HEK293 (cell line): ENCODE results near the gene PLBD1.

Experiments
- CTCF ChIA-PET: fragments of 350-600 bp; formaldehyde crosslinking; extraction: SDS; loops from one replicate; lab custom pipeline; 2021; ENCODE audit warnings: antibody characterized with exemption; lab: Yijun Ruan, JAX
- POLR2A ChIA-PET: fragments of 300-600 bp; formaldehyde crosslinking; extraction: SDS; loops from one replicate; lab custom pipeline; 2020; ENCODE audit warnings: antibody characterized with exemption, inconsistent platforms; lab: Yijun Ruan, JAX
- H3K27ac ChIP-seq: fragments of 200-500 bp; sonication (Bioruptor generic); 2 replicates; pipeline ENCODE4 v1.5.1; 2014; ENCODE audit warnings: low read depth, low read length, control low read depth, inconsistent platforms; ENCODE audit errors: extremely low read depth
- H3K36me3 ChIP-seq, 2 experiments: fragments of 200-500 bp in 1 of 2; sonication (Bioruptor generic) in 1 of 2; 1 replicate in 1 of 2; 2 replicates in 1 of 2; pipeline ENCODE4 v1.5.1; 2014 to 2017; ENCODE audit warnings: inconsistent platforms in 2 of 2, low read length in 2 of 2; ENCODE audit not compliant: control insufficient read depth in 2 of 2, insufficient read depth in 1 of 2
- H3K4me1 ChIP-seq: fragments of 200-500 bp; sonication (Bioruptor generic); 2 replicates; pipeline ENCODE4 v1.5.1; 2014; ENCODE audit warnings: mild to moderate bottlenecking, low read length, inconsistent platforms; ENCODE audit not compliant: control insufficient read depth, insufficient read depth
- H3K4me3 ChIP-seq: 2 replicates; pipeline ENCODE4 v1.5.1; 2011; ENCODE audit warnings: low read depth, mild to moderate bottlenecking, control low read depth, low read length, moderate library complexity
- H3K9me3 ChIP-seq: fragments of 200-500 bp; sonication (Bioruptor generic); 2 replicates; pipeline ENCODE4 v1.5.1; 2014; ENCODE audit warnings: low read depth, low read length, inconsistent platforms; ENCODE audit not compliant: control insufficient read depth, insufficient read depth
- GLI2 ChIP-seq: fragments of 450-650 bp; formaldehyde crosslinking; IDR thresholded peaks from 2 replicates; pipeline ENCODE4; 2017; ENCODE audit warnings: missing biosample characterization, missing genetic modification characterization, low read depth, borderline replicate concordance
- MEIS1 ChIP-seq: sonication (generic); formaldehyde crosslinking; IDR thresholded peaks from 2 replicates; pipeline ENCODE4 v1.8.1; 2022; ENCODE audit warnings: missing genetic modification reagents, mild to moderate bottlenecking, borderline replicate concordance
- ZNF112 ChIP-seq: fragments of 450-650 bp; formaldehyde crosslinking; IDR thresholded peaks from 2 replicates; pipeline ENCODE4 v1.5.0; 2017; ENCODE audit warnings: missing biosample characterization, missing genetic modification characterization
- ZNF174 ChIP-seq: fragments of 450-650 bp; formaldehyde crosslinking; IDR thresholded peaks from 2 replicates; pipeline ENCODE4 v1.5.0; 2017; ENCODE audit warnings: missing biosample characterization, mild to moderate bottlenecking, missing genetic modification characterization
- ZNF221 ChIP-seq: fragments of 450-650 bp; formaldehyde crosslinking; IDR thresholded peaks from 2 replicates; pipeline ENCODE4 v1.5.1; 2017; ENCODE audit warnings: missing biosample characterization, missing genetic modification characterization, borderline replicate concordance
- ZNF266 ChIP-seq: fragments of 450-650 bp; formaldehyde crosslinking; IDR thresholded peaks from 2 replicates; pipeline ENCODE4 v1.5.1; 2016; ENCODE audit warnings: missing biosample characterization, missing genetic modification characterization, low read depth
- ZNF324 ChIP-seq: fragments of 450-650 bp; formaldehyde crosslinking; IDR thresholded peaks from 2 replicates; pipeline ENCODE4 v1.5.1; 2016; ENCODE audit warnings: missing biosample characterization, missing genetic modification characterization
- ZNF335 ChIP-seq: fragments of 450-650 bp; formaldehyde crosslinking; conservative IDR thresholded peaks from 2 replicates; pipeline ENCODE4 v1.5.1; 2016; ENCODE audit warnings: missing biosample characterization, missing genetic modification characterization
- ZNF354C ChIP-seq: fragments of 450-650 bp; formaldehyde crosslinking; IDR thresholded peaks from 2 replicates; pipeline ENCODE4 v1.5.1; 2016; ENCODE audit warnings: missing biosample characterization, missing genetic modification characterization, low read depth, borderline replicate concordance
- ZNF366 ChIP-seq: fragments of 450-650 bp; formaldehyde crosslinking; conservative IDR thresholded peaks from 2 replicates; pipeline ENCODE4 v1.5.1; 2016; ENCODE audit warnings: missing biosample characterization, missing genetic modification characterization
- ZNF558 ChIP-seq: fragments of 450-650 bp; formaldehyde crosslinking; IDR thresholded peaks from 2 replicates; pipeline ENCODE4 v1.5.1; 2016; ENCODE audit warnings: missing biosample characterization, missing genetic modification characterization
- ZNF596 ChIP-seq: fragments of 450-650 bp; IDR thresholded peaks from 2 replicates; pipeline ENCODE4 v1.5.0; 2018; ENCODE audit warnings: missing biosample characterization, mild to moderate bottlenecking, missing genetic modification characterization, moderate library complexity
- ZNF629 ChIP-seq: fragments of 450-650 bp; formaldehyde crosslinking; IDR thresholded peaks from 2 replicates; pipeline ENCODE4 v1.5.1; 2017; ENCODE audit warnings: missing biosample characterization, missing genetic modification characterization
- ZNF776 ChIP-seq: fragments of 450-650 bp; formaldehyde crosslinking; IDR thresholded peaks from 2 replicates; pipeline ENCODE4 v1.5.0; 2017; ENCODE audit warnings: missing biosample characterization, missing genetic modification characterization, borderline replicate concordance
- ZNF791 ChIP-seq: fragments of 450-650 bp; formaldehyde crosslinking; IDR thresholded peaks from 2 replicates; pipeline ENCODE4 v1.5.1; 2016; ENCODE audit warnings: missing biosample characterization, missing genetic modification characterization
- ZNF837 ChIP-seq: fragments of 450-650 bp; formaldehyde crosslinking; IDR thresholded peaks from 2 replicates; pipeline ENCODE4 v1.5.1; 2016; ENCODE audit warnings: missing biosample characterization, missing genetic modification characterization
- TF ChIP-seq, protein P1 (sequence below): fragments of 450-650 bp; formaldehyde crosslinking; IDR thresholded peaks from 2 replicates; pipeline ENCODE4 v1.5.1; 2016; ENCODE audit warnings: missing biosample characterization, missing genetic modification characterization
- TF ChIP-seq, protein P2 (sequence below): fragments of 450-650 bp; formaldehyde crosslinking; IDR thresholded peaks from 2 replicates; pipeline ENCODE4 v1.5.1; 2016; ENCODE audit warnings: missing biosample characterization, missing genetic modification characterization, low read depth
- TF ChIP-seq, protein P3 (sequence below): fragments of 450-650 bp; formaldehyde crosslinking; IDR thresholded peaks from 2 replicates; pipeline ENCODE4 v1.5.1; 2016; ENCODE audit warnings: missing biosample characterization, missing genetic modification characterization
- TF ChIP-seq, protein P4 (sequence below): fragments of 450-650 bp; formaldehyde crosslinking; IDR thresholded peaks from 2 replicates; pipeline ENCODE4; 2016; ENCODE audit warnings: missing biosample characterization, missing genetic modification characterization

The PLBD1 gene

DNA sequence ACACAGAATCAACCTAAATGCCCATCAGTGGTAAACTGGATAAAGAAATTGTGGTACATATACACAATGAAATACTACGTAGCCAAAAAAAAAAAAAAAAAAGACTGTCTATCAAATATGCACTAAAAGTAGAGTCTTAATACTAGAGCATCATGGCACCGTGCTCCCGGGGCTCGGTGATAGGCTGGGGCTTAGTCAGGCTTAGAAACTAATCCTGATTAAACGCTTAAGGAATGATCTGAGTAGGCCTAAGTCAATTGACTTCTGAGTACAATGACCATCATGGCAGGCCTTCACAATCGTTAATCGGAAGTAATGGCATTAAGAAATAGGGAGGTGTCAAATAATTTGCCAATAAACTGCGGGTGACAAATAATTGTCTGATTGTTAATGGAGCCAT lies 9.7 kb downstream of the PLBD1 start (continued):
- TF ChIP-seq ZNF112: no peak
- no peak for TF ChIP-seq ZNF324 (tag by site-specific recombination)
- TF ChIP-seq, protein P1, sequence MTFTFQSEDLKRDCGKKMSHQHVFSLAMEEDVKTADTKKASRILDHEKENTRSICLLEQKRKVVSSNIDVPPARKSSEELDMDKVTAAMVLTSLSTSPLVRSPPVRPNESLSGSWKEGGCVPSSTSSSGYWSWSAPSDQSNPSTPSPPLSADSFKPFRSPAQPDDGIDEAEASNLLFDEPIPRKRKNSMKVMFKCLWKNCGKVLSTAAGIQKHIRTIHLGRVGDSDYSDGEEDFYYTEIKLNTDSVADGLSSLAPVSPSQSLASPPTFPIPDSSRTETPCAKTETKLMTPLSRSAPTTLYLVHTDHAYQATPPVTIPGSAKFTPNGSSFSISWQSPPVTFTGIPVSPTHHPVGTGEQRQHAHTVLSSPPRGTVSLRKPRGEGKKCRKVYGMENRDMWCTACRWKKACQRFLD: no peak
- no peak for TF ChIP-seq MEIS1 (CRISPR knock-in tag)
- TF ChIP-seq ZNF221: no peak
- no peak for TF ChIP-seq ZNF837 (tag by site-specific recombination)
- no peak for TF ChIP-seq ZNF174 (tag by site-specific recombination)
- no peak for TF ChIP-seq ZNF629 (tag by site-specific recombination)
- TF ChIP-seq ZNF266: no peak

DNA sequence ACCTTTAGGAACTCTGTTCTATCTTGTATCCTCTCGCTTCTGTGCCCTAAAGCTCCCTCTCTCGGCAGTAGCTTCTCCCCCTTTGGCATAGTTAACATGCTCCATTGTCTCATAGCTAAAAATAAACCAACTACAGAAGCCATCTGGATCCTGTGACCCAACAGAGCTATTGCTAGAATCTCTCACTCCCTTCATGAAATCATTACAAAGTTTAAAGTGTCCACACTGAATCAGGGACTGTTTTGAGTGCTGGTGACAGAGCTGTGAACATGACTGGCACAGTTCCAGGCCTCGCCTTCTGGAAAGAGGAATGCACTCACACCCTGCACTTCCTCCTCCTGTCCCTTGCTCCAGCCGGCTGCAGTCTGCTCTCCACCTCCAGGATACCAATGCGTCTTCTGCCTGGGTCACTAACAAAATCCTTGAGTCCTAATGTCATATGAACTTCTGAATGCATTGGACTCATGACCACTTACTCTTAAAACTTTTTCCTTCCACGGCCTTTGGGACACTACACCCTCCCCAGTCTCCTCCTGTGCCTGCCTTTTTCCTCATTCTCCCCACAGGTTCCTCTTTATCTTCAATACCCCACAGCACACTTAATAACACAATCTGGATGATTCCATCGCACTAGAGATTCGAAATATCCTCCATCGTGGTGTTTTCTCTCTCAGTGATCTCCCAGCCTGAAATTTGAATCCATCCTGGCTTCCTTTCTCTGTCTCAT lies 13.2 kb downstream of the PLBD1 start:
- ChIA-PET POLR2A (no interaction called here), CTCF (no interaction called here)
- Histone ChIP-seq H3K36me3 (no peaks in the 10 kb centered on the region), H3K9me3 (no peaks in the 10 kb centered on the region), H3K4me1 (no peaks in the 10 kb centered on the region), H3K4me3 (no peak overlapping the region), H3K27ac (no peak overlapping the region)
- TF ChIP-seq ZNF596 (tag by site-specific recombination): no peak
- no peak for TF ChIP-seq ZNF791 (tag by site-specific recombination)
- TF ChIP-seq, protein P2, sequence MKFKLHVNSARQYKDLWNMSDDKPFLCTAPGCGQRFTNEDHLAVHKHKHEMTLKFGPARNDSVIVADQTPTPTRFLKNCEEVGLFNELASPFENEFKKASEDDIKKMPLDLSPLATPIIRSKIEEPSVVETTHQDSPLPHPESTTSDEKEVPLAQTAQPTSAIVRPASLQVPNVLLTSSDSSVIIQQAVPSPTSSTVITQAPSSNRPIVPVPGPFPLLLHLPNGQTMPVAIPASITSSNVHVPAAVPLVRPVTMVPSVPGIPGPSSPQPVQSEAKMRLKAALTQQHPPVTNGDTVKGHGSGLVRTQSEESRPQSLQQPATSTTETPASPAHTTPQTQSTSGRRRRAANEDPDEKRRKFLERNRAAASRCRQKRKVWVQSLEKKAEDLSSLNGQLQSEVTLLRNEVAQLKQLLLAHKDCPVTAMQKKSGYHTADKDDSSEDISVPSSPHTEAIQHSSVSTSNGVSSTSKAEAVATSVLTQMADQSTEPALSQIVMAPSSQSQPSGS (tag by site-specific recombination): no peak
- TF ChIP-seq ZNF366: no peak
- no peak for TF ChIP-seq ZNF558
- TF ChIP-seq ZNF335: no peak
- TF ChIP-seq, protein P3, sequence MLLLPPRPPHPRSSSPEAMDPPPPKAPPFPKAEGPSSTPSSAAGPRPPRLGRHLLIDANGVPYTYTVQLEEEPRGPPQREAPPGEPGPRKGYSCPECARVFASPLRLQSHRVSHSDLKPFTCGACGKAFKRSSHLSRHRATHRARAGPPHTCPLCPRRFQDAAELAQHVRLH (tag by site-specific recombination): no peak

DNA sequence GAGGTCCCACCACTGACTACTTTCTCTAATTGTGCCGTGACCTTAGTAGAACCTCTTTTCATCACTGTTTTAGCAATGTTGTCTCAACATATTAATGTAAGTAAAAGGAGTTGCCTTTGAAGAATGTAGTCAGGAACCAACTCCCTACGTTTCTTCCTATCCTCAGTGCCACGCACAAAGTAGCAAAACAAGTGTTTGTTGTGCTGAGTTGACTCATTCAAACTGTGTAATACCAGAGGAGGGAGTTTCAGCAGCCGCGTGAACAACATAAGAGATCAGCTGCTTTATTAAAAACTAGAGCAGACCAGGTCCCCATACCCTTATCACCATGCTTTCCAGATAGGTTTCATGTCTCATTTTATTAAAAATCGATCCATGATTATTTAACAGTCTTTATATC lies 19.1 kb downstream of the PLBD1 start:
- CTCF ChIA-PET: no interaction called here
- Histone ChIP-seq H3K27ac (no peak overlapping the region), H3K4me3 (no peak overlapping the region), H3K36me3 (no peaks in the 10 kb centered on the region), H3K9me3 (no peaks in the 10 kb centered on the region), H3K4me1 (no peaks in the 10 kb centered on the region)
- TF ChIP-seq, protein P2 (tag by site-specific recombination): no peak
- TF ChIP-seq, protein P4, sequence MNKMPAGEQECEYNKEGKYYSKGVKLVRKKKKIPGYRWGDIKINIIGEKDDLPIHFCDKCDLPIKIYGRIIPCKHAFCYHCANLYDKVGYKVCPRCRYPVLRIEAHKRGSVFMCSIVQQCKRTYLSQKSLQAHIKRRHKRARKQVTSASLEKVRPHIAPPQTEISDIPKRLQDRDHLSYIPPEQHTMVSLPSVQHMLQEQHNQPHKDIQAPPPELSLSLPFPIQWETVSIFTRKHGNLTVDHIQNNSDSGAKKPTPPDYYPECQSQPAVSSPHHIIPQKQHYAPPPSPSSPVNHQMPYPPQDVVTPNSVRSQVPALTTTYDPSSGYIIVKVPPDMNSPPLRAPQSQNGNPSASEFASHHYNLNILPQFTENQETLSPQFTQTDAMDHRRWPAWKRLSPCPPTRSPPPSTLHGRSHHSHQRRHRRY (tag by site-specific recombination): no peak
- no peak for TF ChIP-seq ZNF354C (tag by site-specific recombination)
- TF ChIP-seq ZNF266: no peak
- no peak for TF ChIP-seq ZNF776
- TF ChIP-seq GLI2 (tag by site-specific recombination): no peak
- POLR2A ChIA-PET: no interaction called here
